Stimulated activated CD4-positive, alpha-beta T cell treated with anti-CD3 and anti-CD28 coated beads, Interleukin-2, amount 100 ng/mL, for 48 hours (primary cell): ENCODE data around the gene UBXN7.
"Not testable (repeated sequence)": the region's sequence is repeated elsewhere in the genome, so short reads cannot be mapped to it uniquely, and the experiment has no call there.

ENCODE experiments used
- DNase-seq, 2 donors: peaks; one replicate each; pipeline ENCODE4 v3.0.0-alpha.2; 2020

UBXN7 gene

DNA sequence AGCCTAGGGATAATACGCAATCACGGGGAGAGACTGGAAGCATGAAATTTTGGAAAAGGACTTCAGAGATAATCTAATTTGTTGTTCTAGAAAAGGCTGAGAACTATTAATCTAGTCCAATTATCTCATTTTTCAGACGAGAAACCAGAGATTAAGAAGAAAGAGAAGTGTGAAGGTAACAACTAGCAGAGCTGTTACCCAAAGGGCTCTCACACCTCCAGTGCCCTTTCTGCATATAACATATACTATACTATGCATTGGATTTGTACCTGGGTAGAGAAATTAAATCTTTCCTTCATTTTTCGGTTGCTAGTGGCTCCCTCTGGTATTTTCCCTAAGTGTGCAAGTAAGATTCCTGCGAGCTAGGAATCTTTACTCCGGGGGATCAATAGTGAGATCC, 80.7 kb downstream of the UBXN7 start:
- no peak for DNase-seq

- no peak for DNase-seq
These were observed 82.2 kb downstream of the UBXN7 start for GRCh38 chr3:196350067-196350466.

DNA sequence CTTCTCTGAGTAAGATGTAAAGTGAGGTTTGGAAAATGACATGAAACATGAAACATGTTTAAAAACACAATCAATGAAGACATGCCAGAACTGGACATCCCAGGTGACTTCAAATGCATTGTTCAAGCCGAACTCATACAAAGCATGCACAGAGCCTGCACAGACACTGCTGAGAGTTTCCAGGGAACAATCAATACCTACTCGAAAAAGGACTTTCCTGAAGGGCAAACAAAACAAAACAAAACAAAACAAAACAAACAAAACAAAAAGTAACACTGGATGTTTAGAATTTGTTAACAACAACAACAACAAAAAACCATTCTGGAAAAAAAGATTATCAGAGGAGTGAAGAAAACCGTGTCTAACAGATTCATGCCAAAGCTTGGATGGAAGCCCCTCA, 83.5 kb downstream of the UBXN7 start:
- DNase-seq, result no peak

GRCh38 chr3:196344663-196345062, 87.6 kb downstream of the UBXN7 start:
- no peak for DNase-seq

GRCh38 chr3:196343917-196344316, 88.3 kb downstream of the UBXN7 start:
- DNase-seq, result not testable (repeated sequence)

DNA sequence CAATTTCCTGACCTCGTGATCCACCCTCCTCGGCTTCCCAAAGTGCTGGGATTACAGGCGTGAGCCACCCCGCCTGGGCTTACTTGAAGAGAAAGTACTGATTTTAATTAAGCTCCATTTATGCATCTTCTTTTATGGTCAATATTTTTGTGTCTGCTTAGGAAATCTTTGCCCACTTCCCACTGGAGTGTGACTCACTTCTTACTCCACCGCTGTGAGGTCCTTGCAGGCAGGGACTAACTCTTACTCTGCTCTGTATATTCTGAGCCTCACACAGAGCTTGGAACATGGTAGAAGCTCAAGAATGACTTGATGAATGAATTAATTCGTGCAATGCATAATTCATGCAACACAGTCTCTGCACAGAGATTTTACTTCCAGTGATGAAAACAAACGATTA, 91.1 kb downstream of the UBXN7 start:
- DNase-seq, result no peak

- DNase-seq, result no peak
These were observed 91.8 kb downstream of the UBXN7 start for GRCh38 chr3:196340466-196340865.

GRCh38 chr3:196339493-196340254, 92.6 kb downstream of the UBXN7 start:
- no peak for DNase-seq

DNA sequence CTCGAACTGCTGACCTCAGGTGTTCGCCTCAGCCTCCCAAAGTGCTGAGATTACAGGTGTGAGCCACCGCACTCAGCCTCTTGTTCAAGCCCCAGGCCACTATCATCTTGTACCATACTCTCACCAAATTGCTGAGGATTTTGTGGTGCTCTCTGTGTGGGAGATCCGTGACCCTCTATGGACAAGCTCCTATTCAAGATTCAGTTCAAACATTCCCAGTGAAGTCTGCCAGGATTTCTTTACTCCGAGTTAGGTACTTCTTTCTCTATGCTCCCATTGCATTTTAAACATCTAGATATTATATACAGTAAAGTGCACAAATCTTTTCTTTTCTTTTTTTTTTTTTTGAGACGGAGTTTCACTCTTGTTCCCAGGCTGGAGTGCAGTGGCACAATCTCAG, 93.2 kb downstream of the UBXN7 start:
- no peak for DNase-seq

DNA sequence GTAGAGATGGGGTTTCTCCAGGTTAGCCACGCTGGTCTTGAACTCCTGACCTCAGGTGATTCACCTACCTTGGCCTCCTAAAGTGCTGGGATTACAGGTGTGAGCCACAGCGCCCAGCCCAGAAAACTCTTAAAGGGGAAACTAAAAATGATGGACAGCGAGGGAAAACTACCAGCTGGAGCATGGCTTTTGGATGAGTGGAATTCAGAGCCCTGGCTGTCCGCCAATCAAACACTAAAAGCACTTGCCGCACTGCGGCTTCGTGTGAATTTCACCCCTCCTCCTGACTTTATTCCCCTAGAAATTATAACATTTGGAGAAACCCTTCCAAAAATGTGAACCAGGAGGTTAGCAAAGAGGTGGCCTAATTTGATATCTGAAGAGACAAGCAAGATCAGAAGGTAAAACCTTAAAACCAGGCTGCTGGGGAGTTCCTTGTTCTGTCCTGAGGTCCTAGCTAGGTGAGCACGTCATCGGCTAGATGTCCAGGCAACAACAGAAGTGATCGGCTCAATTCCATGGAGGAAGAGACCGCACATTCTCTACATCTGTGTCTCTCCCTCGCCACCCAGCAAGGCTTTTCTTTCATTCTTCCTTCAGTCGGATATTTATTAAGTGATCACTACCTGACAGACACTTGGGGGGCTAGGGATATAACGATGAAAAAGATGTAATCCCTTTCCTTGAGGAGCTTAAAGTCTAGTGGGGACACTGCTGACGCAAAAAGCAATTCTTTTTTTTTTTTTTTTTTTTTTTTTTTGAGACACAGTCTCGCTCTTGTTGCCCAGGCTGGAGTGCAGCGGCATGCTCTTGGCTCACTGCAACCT, 95.7 kb downstream of the UBXN7 start:
- DNase-seq, result no peak

GRCh38 chr3:196335503-196335948, 96.7 kb downstream of the UBXN7 start:
- no peak for DNase-seq

- no peak for DNase-seq
These were observed 97.2 kb downstream of the UBXN7 start for GRCh38 chr3:196334982-196335381.

DNA sequence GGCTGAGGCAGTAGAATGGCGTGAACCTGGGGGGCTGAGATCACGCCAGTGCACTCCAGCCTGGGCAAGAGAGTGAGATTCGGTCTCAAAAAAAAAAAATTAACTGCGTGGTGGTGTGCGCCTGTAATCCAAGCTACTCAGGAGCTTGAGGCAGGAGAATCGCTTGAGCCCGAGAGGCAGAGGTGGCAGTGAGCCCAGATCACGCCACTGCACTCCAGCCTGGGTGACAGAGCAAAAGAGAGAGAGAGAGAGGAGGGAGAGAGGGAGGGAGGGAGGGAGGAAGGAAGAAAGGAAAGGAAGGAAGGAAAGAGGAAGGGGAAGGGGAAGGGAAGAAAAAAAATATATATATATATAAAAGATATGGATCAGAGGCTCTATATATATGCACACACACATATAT, 100.1 kb downstream of the UBXN7 start:
- DNase-seq, result no peak

DNA sequence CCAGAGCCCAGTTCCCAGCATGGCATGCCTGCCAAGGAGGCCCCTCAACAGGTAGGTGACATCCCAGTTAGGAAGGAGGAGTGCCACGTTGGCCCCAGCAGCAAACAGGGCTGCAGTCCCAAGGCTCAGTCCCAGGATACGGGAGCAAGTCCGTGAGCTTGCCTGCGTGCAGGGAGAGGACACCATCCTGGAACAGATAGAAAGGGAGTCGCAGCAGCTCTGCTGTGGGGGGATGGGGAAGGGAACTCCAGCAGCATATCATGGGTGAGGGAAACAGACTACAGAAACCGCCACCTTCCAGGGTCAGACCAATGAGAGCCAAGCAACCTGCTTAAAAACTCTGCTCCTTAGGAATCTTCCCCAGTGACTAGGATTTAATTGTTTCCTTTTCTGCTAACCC, 104.8 kb downstream of the UBXN7 start:
- DNase-seq, result no peak

- no peak for DNase-seq
These were observed 105.3 kb downstream of the UBXN7 start for GRCh38 chr3:196326936-196327335.

GRCh38 chr3:196323691-196324090, 108.5 kb downstream of the UBXN7 start:
- no peak for DNase-seq

GRCh38 chr3:196323016-196323415, 109.2 kb downstream of the UBXN7 start:
- DNase-seq, result no peak

GRCh38 chr3:196321162-196321561, 111.1 kb downstream of the UBXN7 start:
- DNase-seq, result no peak

DNA sequence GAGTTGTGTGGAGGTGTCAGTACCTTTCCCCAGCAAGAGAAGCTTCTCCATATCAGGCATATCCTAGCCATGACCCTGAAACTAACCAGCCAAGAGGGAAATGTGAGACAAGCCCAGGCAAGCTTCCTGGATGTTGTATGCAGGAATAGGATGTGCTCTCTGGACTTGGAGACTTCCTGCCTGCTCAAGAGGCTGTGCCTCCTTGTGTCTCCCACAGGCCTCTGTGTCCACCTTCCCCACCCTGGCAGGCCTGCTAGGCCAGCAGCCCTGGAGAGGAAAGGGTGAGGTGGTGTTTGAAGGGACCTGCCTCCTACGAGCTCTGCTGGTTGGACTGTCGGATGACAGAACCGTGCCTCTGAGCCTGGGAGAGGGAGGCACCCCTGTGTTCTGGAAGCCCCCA, 112.1 kb downstream of the UBXN7 start:
- no peak for DNase-seq

GRCh38 chr3:196317687-196318467, 114.3 kb downstream of the UBXN7 start, which contains the start of gene DYNLT2B:
Gene DYNLT2B (minus strand): TSS chr3:196318240. CDS start chr3:196318152, 88 bp downstream.
- peak; percentile 78 to 80 for DNase-seq

- DNase-seq, result peak in 1 of 2 donors; percentile 25
These were observed 115.2 kb downstream of the UBXN7 start for GRCh38 chr3:196316799-196317686.

DNA sequence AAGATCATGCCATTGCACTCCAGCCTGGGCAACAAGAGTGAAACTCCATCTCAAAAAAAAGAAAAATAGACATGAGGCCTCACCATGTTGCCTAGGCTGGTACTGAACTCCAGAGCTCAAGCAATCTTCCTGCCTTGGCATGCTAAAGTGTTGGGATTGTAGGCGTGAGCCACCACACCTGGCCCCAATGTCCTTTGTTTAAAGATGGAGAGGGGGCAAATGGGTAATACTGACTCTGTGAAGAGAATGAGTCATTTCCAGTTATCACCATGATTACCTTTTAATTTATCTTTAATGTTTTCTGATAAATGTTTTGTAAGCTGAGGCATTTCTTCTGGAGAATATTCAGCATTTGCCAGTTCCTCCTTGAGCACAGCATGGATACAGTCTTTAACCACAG, 116.4 kb downstream of the UBXN7 start:
- no peak for DNase-seq
